NCI-H2171 (cell line): ENCODE data around the gene TARBP1.
"Not testable (repeated sequence)": the region's sequence is repeated elsewhere in the genome, so short reads cannot be mapped to it uniquely, and the experiment has no call there.

ENCODE experiments used
- DNase-seq: peaks from one replicate; lab custom pipeline; 2025; lab: John Stamatoyannopoulos, UW

TARBP1 gene

DNA sequence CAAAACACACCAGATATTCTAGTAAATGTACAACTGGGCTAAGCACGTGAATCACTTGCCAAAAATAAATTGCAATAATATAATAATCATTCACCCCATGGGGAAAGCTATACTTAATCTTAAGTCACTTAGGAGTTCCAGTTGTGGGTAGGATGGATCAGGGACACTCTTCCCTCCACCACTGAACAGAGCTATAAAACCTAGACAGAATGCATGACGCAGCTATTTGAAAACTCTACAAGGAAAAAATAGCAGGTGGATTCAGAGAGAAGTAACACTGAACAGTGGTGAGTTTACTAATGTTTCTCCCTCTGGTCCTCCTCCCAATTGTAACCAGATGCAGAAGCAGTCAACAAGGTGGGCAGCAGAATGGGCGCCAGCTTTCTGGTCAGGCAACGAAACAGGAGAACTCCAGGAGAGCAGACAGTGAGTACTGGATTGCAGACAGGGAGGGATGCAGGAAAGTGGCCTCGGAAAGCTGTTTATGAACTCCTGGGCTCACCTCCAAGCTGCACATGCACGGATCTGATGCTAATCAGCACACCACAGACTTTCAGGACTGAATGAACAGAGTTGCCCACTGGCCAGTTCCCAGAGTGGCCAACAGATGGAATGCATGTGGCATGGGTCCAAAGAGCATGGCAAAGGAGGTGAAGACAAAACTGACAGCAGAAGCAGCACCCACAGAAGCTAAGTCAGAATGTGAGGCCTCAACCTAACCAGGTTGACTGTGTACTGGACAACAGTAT is 41.4 kb downstream of the TARBP1 start:
- no peak for DNase-seq

DNA sequence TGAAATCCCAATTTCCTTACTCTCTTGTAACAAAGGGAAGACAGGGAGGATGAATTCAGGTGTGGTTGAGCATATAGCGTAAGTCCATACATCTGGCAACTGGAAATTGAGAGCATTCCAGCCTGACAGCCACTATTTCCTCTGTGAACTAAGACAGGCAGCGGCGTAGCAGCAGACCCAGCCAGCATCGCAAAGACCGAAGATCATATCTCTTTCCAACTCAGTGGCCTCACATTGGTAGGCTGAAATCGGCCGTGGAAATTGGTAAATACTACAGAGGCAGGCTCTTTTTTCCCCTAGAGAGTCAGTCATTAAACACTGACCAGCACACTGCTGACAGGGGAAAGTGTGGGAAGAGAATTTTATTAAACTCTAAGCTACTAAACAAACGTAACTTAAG is 43.4 kb downstream of the TARBP1 start:
- DNase-seq, result no peak

DNA sequence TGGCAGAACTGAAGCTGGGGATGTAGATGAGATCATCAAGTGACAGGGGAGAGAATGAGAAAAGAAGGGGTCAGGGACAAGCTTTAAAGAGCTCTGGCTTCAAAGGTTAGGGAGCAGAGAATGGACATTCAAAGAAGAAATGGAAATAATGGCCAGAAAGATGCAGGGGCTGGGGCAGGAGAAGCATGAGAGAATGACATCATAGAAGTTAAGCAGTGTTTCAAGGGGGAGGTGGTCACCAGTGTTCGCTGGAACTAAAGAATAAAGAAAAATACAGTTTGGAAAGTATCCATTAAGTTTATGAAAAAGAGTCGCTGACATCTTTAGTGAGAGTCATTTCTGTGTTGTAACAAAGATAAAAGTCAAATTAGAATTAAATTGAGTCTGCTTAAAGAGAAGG is 44.3 kb downstream of the TARBP1 start:
- no peak for DNase-seq

DNA sequence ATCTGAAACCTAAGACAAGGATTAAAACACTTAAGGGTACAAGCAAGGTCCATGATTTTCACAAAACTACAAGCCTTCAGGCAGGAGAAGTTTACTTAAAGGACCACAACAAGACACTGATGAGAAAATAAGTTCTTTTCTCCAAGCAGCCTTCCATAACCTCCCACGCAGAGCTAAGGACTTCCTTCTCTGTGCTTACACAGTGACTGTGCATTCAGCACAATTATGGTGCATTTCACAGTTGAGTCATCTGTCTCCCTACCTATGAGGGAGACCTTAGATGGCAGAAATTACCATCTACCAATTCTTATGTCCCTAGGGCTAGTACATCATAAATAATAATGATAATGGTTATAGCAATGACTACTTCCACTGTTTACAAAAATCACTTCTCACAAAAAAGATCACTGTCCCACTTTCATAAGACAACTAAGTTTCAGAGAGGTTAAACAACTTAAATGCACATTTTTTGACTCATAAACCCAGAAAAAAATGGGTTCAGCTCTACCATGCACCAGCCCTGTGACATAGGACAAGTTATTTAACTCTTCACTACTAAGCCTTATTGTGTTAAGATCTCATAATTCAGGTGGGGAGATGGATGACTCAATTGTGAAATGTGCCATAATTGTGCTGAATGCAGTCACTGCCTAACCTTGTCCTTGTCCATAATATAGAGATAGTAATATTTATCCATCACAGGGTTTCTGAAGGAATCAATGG is 45.3 kb downstream of the TARBP1 start:
- no peak for DNase-seq

DNA sequence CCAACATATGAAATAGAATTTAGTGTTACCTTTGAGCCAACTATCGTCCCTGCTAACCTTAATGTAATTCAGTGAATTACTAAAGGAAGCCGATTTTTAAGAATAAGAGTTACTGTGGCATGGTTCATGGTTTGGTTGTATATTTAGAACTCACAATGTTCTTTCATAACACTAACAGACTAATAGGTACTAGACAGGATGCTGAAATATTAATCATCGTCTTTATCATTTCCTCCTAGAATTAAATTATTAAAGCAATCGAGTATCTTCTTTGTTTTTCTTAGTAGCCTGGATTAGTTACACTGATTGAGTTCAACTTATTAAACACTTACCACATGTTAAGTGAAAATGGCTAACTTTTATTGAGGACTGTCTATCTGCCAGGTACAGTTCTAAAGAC is 47.7 kb downstream of the TARBP1 start:
- DNase-seq, result no peak

DNA sequence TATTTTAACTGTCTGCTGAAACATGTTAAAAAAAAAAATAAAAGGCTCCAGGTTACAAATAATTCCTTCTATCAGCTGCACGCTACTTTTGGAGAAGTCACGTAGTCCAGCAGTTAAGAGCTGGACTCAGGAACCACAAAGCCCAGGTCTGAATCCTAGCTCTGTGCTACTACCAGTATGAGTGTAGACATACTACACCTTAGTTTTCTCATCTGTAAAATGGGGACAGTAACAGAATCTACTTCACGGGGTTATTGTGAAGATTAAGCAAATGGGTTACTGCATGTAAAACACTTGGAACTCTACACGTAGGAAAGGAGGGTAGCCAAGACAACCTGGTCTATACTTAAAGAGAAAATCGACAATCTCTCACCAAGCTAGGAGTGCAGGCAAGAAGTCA is 48.3 kb downstream of the TARBP1 start:
- no peak for DNase-seq

DNA sequence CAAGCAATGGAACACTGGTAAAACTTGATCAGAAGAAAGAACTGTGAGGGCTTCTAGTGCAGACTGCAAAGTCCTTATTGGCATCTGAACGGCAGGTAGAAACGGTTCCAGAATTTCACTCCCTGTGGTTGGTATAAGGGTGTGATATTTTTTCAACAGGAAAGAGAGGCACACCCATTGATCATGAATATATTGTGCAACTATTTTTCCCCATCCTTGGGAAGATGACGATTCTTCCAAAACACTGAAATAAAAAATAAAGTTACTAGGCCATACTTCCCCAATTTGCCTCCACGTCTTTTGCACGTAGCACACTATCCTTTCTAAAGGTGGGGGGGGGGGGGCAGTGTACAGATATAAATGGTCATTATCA is 49.6 kb downstream of the TARBP1 start:
- no peak for DNase-seq

DNA sequence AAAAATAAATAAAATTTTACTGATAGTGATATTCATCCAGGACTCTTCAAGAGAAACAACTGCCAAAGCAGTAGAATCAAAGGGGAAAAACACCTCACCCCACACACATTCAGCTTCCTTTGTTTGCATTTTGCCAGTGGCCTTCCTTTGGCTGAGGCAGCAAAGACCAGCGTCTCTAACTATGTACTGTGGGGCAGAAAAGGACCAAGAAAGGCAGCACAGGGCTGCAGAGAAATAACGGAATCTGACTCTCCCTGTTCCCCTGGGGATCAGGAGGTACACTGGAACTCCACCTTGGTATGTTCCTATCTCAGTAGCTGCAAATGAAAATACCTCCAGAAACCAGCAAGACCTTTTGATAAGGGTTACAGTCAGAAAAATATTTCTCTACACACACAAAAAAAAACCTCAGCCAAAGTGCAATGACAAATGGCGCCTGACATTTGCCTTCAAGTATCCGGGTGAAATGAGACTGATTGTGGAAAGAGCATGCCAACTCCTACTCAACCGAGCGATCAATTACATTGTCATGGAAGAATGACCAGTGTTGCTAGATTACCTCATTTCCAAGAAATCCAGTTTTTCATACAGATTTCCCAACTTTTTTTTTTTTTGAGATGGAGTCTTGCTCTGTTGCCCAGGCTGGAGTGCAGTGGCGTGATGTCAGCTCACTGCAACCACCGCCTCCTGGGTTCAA is 50.9 kb downstream of the TARBP1 start:
- DNase-seq, result no peak

DNA sequence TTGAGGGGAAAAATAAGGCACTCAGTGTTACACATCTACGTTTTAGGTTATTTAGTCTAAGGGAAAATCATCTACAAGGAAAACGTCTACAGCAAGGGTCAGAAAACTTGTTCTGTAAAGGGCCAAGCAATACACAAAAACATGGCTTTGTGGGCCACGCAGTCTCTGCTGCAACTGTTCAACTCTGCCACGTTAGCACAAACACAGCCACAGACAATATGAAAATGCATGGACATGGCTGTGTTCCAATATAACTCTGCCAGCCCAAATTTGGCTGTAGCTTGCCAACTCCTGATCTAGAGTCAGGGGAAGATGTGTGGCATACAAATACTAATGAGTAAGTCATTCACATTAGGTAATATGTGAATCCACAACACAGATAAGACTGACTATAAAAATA is 65.0 kb downstream of the TARBP1 start:
- DNase-seq, result no peak

DNA sequence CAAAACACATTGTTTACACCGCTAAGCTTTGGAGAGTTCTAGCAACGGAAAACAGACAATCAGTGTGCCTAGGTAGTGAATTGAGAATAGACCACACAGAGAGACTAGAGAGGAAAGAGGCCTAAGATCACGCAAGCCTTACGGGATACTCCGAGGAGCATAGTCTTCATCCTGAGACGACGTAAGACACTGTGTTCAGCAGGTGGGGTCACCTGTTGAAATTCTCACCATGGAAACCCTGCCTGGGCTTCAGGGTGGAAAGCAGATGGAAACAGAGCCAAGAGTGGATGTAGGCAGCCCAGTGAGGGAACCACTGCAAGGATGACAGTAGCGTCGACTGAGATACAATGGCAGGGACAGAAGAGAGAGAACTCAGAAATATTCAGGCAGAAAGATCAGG is 65.5 kb downstream of the TARBP1 start:
- DNase-seq, result no peak

DNA sequence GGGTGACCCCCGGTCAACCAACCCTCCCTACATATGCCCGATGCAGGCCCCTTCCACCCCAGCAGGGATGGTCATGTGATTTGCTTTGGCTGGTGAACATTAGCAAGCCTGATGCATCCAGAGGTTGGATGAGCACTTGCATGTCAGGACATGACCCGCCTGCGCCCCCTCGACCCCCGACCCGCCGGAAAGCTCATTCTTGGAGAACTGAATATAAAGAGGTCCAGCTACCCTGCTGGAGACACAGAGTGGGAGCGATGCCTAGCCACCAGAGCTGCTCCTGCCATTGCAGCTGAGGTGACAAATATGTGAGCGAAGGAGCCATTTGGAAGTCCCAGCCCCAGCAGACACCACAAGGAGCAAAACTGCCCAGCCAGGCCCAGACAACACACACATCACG is 66.1 kb downstream of the TARBP1 start:
- DNase-seq, result no peak

DNA sequence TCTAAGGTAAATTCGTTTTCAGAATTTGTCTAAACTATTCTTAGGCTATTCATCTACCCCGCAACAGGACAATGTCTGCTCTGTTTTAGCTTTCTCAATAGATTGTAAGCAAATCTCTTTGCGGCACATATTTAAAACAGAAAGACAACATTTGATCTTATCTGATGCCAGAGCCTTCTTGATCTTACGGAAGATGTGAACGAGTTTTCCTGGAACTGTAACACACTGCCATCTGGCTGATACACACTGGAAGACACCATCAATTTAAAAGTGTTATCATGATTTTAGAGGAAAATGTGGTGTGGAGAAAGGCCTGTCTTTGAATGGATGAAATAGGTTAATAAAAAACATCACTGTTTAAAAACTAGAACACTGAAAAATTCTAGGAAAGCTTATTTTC is 69.7 kb downstream of the TARBP1 start:
- DNase-seq, result no peak

DNA sequence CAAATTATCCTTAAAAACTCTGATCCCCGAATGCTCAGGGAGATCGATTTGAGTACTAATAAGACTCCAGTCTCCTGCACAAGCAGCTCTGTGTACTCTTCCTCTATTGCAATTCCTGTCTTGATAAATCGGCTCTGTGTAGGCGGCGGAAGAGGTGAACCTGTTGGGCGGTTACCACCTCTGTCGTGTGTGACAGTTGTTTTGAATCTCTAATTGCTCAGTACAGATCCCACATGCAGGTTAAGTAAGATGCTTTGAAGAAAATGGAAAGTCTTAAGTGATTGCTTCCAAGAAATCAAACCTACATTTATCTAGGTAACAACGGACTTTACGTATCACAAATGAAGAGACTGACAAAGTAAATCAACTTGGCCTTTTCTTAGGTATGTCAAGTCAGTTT is 70.2 kb downstream of the TARBP1 start:
- DNase-seq, result no peak

DNA sequence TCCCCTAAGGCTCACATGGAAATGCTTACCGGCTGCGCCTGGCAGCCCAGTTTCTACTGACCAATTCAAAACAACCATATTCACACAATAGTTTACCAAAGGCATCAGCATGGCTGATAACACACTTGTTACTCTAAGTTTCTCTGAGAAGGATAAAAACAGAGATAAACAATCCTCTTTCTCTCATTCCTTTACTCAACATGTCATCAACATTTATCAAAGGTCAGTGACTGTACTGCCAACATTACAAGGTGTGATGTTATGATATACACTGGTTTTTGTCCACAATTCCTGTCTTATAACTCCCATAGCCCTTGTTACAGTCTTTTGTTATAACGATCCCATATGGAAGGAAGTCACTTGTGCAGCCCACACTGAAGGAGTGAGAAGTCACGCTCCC is 72.1 kb downstream of the TARBP1 start:
- no peak for DNase-seq

DNA sequence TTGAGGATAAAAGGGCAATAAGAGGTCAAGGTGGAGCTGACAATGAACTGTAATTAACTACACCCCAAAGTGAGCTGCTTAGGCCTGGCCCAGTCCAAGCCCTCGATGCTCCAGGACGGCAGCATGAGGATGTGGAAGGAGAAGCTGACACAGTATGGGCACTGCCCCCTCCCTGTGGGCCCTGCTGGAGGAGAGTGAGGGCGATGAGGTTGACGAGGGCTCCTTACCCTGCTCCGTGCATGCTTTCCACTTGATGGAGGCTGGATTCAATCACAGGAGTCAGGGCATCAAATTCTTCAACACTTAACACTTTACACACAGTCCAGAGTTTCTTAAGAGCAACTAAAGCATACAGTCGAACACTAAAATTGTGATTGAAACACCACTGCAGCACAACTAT is 73.3 kb downstream of the TARBP1 start:
- no peak for DNase-seq

DNA sequence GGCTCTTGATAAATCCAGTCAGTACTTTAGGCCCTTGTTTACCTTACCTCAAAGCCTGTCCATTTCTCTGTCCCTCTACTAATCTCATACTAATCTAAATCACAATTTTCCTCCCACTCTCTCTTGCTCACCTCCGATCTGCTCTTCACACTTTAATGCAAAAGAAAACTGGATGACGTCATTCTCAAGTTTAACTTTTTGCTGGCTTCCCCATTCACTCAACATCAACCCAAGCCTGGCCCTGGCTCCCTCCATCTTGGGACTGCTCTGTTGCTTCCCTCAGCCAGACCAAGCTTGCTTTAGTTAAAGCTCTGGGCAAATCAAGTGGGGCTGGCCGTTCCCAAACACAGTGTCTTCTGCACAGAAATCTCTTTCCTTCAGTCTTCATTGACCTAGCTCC is 76.0 kb downstream of the TARBP1 start:
- no peak for DNase-seq

DNA sequence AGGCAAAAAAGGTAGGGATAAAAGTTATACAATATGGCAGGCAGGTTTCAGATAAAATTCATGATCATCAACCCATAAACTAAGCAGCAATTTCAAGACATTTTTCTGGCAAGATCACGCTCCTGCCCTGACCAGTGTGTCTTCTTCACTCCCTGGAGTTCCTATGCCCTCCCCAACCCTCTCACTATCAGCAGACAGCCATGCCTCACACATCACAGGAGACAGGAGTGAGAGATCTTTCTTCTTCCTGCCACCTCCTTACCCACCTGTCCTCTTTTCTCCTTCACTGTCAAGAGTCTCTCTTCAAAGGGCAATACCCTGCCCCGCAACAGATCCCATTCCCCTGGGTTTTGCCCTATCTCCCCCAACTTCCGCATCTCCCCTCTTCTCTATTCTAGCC is 77.3 kb downstream of the TARBP1 start:
- DNase-seq, result no peak

DNA sequence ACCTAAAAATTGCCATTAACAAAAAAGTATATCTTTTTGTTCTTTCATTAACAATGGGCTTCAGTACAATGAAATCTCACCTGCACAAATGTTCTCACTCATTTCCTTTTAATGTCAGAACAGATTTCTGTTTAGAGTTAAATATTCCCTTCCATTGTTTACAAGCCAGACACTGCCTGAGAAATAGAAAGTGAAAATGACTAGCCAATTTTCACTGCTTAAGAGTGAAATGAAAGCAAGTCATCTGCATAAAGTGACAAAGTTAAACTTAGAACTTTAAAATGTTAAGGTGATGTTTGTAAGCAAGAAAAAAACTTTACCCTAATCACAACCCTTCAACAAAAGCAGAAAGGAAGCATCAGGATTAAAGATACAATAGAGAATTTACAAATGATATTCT is 78.2 kb downstream of the TARBP1 start:
- DNase-seq, result no peak

DNA sequence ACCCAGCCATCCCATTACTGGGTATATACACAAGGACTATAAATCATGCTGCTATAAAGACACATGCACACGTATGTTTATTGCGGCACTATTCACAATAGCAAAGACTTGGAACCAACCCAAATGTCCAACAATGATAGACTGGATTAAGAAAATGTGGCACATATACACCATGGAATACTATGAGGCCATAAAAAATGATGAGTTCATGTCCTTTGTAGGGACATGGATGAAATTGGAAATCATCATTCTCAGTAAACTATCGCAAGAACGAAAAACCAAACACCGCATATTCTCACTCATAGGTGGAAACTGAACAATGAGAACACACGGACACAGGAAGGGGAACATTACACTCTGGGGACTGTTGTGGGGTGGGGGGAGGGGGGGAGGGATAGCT is 79.5 kb downstream of the TARBP1 start:
- not testable (repeated sequence) for DNase-seq

DNA sequence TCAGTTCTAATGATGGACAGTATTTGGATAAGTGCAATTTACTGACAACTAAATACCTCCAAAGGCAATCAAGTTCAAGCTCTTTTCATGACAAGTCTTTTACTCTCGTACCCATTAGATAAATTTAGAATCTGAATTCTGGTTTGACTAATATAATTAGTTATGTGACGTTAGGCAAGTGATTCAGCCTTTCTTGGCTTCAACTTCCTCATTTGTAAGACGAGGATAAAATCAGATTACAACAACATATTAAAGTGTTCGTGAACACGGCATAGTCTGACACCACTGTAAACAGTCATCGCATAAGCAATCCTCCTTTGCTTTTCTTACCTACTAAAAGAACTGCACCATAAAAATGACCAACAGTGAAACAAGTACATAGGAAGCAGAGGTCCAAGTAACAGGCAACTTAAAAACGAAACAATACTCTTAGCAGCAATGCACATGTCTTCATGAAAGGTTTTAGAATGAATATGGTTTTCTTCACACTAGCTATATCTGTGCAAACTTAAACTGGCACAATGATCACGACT is 80.1 kb downstream of the TARBP1 start:
- DNase-seq, result no peak

DNA sequence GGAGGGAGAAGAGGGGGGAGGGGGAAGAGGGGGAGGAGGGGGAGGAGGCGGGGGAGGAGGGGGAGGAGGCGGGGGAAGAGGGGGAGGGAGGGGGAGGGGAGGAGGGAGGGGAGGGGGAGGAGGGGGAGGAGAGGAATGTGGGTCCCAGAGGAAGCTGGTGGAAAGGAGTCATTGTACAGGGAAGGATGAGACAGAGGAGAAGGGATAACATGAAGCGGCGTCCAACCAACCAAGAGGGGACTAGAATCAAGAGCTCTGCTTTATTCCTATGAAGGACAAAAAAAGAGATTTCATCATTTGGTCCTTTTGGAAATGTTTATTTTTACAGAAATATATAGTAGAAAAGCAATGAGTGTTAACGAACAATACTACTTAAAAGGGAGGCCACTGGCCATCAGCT is 81.2 kb downstream of the TARBP1 start:
- DNase-seq, result no peak

DNA sequence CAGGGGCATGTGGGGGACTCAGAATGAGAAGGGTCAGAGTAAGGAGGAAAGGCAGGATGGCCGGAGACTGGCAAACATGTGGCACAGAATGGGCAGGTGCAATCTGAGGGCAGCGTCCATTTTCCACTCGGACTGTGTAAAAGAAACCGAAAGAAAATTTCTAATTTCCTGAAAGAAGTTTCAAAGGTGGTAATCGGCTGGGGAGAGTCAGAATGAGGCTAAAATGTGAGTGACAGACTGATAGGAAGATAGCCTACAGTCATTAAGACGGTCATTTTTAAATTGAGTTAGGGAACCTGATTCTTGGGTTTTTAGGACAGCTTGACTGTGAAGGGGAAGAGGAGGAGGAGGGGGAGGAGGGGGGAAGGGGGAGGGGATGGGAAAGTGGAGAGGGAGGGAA is 82.1 kb downstream of the TARBP1 start:
- DNase-seq, result no peak

DNA sequence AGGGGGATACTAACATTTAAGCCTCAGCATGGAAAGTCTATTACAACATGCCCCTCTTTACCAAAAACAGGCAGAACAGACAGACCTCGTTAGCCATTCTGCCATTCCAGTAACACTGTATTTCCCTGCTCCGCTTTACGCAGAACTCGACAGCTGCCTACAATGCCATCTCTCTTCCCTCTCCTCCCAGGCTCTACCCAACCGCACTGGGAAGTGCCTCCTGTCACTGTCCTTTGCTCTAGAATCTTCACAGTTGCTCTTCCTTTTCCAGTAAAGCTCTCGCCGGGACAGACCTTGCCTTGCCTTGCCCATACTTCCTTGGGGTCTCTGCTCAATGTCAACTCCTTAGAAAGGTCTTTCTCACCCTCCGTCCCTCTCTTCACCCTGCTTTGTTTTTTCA is 82.9 kb downstream of the TARBP1 start:
- no peak for DNase-seq
